HFFc6 (cell line): Measurements from ENCODE around the gene SCARB1. TPM values are rescaled to one million over a fixed set of nuclear protein-coding genes. Genes with fewer than 3 reads are reported as not detected.
A peak's percentile ranks its signal among the peaks of the same experiment; 100 is the strongest.

Experiments
- DNase-seq: peaks from one replicate; pipeline ENCODE4 v3.0.0-alpha.2; 2018
- H3K27ac Mint-ChIP-seq: 2 replicates; pipeline ENCODE4 v1.8.0; 2020; ENCODE audit warnings: mild to moderate bottlenecking, mixed read lengths
- H3K27me3 Mint-ChIP-seq: 2 replicates; pipeline ENCODE4 v1.8.0; 2021; ENCODE audit warnings: mild to moderate bottlenecking, moderate library complexity, mixed read lengths; ENCODE audit not compliant: insufficient read depth
- H3K36me3 Mint-ChIP-seq: 2 replicates; pipeline ENCODE4 v1.8.0; 2021; ENCODE audit warnings: low read depth, mixed read lengths
- H3K4me1 Mint-ChIP-seq: 2 replicates; pipeline ENCODE4 v1.8.0; 2020; ENCODE audit warnings: low read depth, mixed read lengths
- H3K4me3 Mint-ChIP-seq: 2 replicates; pipeline ENCODE4 v1.8.0; 2020; ENCODE audit warnings: mild to moderate bottlenecking, moderate library complexity, mixed read lengths
- H3K9me3 Mint-ChIP-seq: 2 replicates; pipeline ENCODE4 v1.8.0; 2020; ENCODE audit warnings: mild to moderate bottlenecking, mixed read lengths
- total RNA-seq, 6 experiments: library from RNA; stranded (reverse); fragmentation: NEBNext Ultra II Directional; extraction: Animal tissue kit (Norgen Biotek cat#: 25700); gene quantifications; 2 replicates in 1 of 6; 3 replicates in 5 of 6; pipeline ENCODE4 v1.2.3, GENCODE V29; 2021
- TF ChIP-seq, protein P1 (sequence below): fragments of 200-600 bp; sonication (generic); IDR thresholded peaks from 2 replicates; pipeline ENCODE4 v1.5.0; 2021; ENCODE audit warnings: antibody characterized with exemption, mild to moderate bottlenecking

Gene SCARB1
- total RNA-seq, 6 experiments from 2014 or later = 34.8 to 46.3 (median 36.8) TPM

DNA sequence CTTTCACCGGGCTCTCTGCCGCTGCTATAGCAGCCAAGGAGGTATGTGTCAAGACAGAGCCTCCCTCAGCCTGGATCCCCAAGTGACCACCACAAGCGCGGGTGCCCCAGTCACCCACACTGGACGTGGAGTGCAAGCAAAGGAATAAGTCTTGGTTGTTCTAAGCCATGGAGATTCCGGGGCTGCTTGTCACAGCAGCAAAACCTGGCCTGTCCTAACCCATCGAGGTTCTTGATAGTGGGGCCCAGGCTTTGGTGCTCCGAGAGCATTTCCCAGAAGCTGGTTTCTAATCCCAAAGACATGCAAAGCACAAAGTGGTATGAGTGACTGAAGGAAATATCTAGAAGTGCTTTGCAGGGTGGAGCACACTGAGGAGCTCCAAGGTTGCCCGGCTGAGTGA lies 51.3 kb downstream of the SCARB1 start:
- no peaks in the 10 kb centered on the region for H3K9me3 Mint-ChIP-seq
- H3K27me3 Mint-ChIP-seq = peaks cover 4% of the 10 kb centered on the region; the same call in 1 of the 2 replicates
- DNase-seq = no peak
- TF ChIP-seq, protein P1, sequence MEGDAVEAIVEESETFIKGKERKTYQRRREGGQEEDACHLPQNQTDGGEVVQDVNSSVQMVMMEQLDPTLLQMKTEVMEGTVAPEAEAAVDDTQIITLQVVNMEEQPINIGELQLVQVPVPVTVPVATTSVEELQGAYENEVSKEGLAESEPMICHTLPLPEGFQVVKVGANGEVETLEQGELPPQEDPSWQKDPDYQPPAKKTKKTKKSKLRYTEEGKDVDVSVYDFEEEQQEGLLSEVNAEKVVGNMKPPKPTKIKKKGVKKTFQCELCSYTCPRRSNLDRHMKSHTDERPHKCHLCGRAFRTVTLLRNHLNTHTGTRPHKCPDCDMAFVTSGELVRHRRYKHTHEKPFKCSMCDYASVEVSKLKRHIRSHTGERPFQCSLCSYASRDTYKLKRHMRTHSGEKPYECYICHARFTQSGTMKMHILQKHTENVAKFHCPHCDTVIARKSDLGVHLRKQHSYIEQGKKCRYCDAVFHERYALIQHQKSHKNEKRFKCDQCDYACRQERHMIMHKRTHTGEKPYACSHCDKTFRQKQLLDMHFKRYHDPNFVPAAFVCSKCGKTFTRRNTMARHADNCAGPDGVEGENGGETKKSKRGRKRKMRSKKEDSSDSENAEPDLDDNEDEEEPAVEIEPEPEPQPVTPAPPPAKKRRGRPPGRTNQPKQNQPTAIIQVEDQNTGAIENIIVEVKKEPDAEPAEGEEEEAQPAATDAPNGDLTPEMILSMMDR = no peak
- peaks cover 8% of the 10 kb centered on the region for H3K4me1 Mint-ChIP-seq
- no peak overlapping the region for H3K27ac Mint-ChIP-seq
- H3K4me3 Mint-ChIP-seq = no peak overlapping the region
- peaks cover 20% of the 10 kb centered on the region for H3K36me3 Mint-ChIP-seq

DNA sequence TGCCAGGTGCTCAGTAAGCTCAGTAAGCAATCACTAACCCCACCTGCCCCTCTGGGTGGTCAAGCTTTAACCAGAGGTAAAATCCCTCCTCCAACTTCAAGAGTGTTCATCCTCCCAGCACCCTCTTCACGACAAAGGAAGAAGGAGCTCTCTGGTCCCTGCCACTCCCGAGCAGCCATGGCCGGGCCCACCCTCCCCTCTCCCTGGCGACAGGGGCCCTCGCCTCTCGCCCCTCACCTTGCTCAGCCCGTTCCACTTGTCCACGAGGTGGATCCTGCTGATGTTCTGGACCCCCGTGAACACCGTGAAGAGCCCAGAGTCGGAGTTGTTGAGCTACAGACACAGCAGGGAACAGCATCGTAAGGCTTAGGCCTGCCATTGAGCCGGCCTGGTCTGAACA lies 52.0 kb downstream of the SCARB1 start:
- TF ChIP-seq, protein P1 = no peak
- DNase-seq = no peak
- Mint-ChIP-seq H3K36me3 (peaks cover 20% of the 10 kb centered on the region), H3K4me1 (peaks cover 8% of the 10 kb centered on the region), H3K27ac (no peak overlapping the region), H3K4me3 (no peak overlapping the region), H3K27me3 (peaks cover 4% of the 10 kb centered on the region; the same call in 1 of the 2 replicates), H3K9me3 (no peaks in the 10 kb centered on the region)

DNA sequence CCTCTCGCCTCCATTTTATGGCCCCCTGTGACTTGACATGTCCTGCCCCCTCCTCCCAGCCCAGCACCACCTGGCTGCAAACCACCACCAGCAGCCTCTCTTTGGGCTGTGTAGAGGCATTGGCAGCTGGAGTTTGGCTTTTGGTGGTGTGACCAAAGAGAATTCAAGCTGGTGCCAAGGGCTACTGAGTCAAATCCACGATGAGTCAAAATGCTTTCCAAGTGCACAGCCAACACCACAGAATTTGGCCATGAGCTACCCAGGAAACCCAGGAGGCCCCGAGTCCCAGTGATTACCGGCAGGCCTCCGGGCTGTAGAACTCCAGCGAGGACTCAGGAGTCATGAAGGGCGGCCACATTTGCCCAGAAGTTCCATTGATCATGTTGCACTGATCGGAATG lies 53.8 kb downstream of the SCARB1 start:
- TF ChIP-seq, protein P1 = no peak
- H3K4me1 Mint-ChIP-seq = peaks cover 8% of the 10 kb centered on the region
- H3K36me3 Mint-ChIP-seq = peaks cover 29% of the 10 kb centered on the region
- H3K27ac Mint-ChIP-seq = no peak overlapping the region
- no peaks in the 10 kb centered on the region for H3K9me3 Mint-ChIP-seq
- no peaks in the 10 kb centered on the region; the same call in 1 of the 2 replicates for H3K27me3 Mint-ChIP-seq
- no peak overlapping the region for H3K4me3 Mint-ChIP-seq
- DNase-seq = peak; percentile 13

DNA sequence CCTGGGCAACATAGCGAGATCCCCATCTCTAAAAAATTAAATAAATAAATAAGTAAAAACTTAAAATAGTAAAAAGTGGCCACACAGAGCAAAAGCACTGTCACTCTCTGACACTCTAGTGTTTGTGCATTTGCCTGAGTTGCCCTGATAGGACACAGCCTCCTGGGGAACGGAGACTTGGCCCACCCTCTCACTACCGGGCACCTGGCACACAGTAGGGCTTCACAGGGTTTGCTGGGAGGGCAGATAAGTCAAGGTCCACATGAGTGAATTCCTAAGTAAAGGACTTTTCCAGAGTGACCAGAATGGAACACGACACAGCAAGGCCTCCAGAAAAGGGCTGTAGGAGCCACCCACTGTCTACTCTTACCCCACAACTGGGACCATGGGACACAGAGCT lies 54.3 kb downstream of the SCARB1 start:
- Mint-ChIP-seq H3K4me3 (no peak overlapping the region), H3K9me3 (no peaks in the 10 kb centered on the region), H3K4me1 (peaks cover 8% of the 10 kb centered on the region), H3K27me3 (no peaks in the 10 kb centered on the region; the same call in 1 of the 2 replicates), H3K36me3 (peaks cover 33% of the 10 kb centered on the region), H3K27ac (no peak overlapping the region)
- no peak for DNase-seq
- TF ChIP-seq, protein P1 = no peak

DNA sequence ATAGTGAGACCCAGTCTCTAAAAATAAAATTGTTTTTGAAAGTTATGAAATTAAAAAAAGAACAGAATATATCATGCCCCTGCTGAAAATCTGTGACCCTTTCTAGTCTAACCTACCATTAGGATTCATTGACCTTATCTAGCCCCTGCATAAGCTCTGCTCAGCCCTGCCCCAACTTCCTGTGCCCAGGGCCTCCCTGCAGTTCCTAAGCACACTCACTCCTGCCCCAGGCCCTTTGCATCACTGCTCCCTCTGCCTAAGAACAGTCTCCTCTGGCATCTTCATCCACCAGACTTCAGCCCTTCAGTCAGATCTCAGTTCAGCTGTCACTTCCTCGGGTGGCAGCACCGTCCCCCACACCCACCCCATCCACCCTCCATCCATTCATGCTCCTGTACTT lies 55.4 kb downstream of the SCARB1 start:
- no peaks in the 10 kb centered on the region for H3K9me3 Mint-ChIP-seq
- TF ChIP-seq, protein P1 = no peak
- no peak overlapping the region for H3K27ac Mint-ChIP-seq
- H3K4me1 Mint-ChIP-seq = peaks cover 8% of the 10 kb centered on the region
- H3K4me3 Mint-ChIP-seq = no peak overlapping the region
- DNase-seq = no peak
- H3K36me3 Mint-ChIP-seq = peaks cover 30% of the 10 kb centered on the region
- no peaks in the 10 kb centered on the region; the same call in 1 of the 2 replicates for H3K27me3 Mint-ChIP-seq
